Activated T-cell treated with anti-CD3 and anti-CD28 coated beads, Interleukin-2, amount 50 U/mL, for 4 hours (primary cell): Measurements from ENCODE around the gene ISYNA1. TPM values are rescaled to one million over a fixed set of nuclear protein-coding genes. Genes with fewer than 3 reads are reported as not detected.

Source experiments
- ATAC-seq, 2 donors: fragments of 200-7000 bp; cut with Tn5 transposase; one replicate each; pipeline ENCODE4 v1.10.0; 2021
- DNase-seq: peaks from one replicate; pipeline ENCODE4 v3.0.0-alpha.2; 2020
- H3K27me3 Mint-ChIP-seq: one replicate; pipeline ENCODE4 v1.8.0; 2021; ENCODE audit warnings: low read depth, mixed read lengths
- H3K36me3 Mint-ChIP-seq: one replicate; pipeline ENCODE4 v1.8.0; 2022; ENCODE audit warnings: mixed read lengths; ENCODE audit not compliant: insufficient read depth
- H3K4me1 Mint-ChIP-seq: one replicate; pipeline ENCODE4 v1.8.0; 2021; ENCODE audit warnings: low read depth, mixed read lengths
- H3K4me3 Mint-ChIP-seq: one replicate; pipeline ENCODE4 v1.8.0; 2021; ENCODE audit warnings: mild to moderate bottlenecking, moderate library complexity, mixed read lengths
- H3K9me3 Mint-ChIP-seq: one replicate; pipeline ENCODE4 v1.8.0; 2021; ENCODE audit warnings: mixed read lengths
- total RNA-seq, 3 donors: library from RNA; stranded (reverse); gene quantifications; one replicate each; pipeline ENCODE4 v1.2.1, GENCODE V29; 2021

Gene ISYNA1
- total RNA-seq, 3 donors from 2014 or later, result 10.2 to 16.6 (median 14.4) TPM

DNA sequence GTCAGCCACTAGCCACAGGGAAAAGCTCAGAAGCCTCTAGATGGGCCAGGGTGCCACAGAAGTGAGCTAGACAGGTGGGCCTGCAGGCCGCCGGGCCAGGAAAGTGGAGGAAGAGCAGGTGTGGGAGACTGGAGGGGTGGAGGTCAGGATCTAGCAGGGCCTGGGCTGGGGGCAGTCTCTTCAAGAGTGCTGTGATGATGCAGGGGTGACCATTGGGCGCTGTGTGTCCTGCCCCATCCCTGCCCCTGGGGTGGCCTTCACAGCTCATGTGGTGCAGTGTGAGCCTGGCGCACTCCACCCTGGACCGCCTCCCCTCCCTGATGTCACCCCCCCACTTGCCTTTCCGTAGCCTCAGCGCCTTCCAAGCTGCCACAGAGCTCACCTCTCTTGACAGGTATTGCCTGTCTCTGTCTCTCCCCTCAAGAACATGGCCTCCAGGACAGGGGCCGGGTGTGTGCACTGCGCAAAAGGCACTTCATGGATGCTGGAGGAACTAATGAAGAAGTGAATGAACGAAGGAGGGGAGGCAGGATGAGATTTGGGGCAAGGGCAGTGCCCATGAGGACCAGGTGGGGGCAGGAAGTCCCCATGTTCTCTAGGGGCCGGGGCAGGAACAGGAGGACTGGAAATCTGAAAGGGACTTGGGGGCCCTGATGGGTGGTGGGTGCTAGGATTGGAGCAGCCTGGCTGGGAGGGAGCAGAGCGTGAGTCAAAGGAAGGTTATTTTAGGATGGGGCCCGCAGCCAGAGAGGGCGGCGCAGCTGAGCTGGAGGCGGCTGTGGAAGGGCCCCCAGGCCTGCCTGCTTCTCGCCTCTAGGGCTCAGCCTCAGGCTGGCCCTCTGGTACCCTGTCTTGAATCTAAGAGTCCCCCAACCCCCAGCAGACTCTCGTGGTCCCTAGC, 12.2 kb downstream of the ISYNA1 start:
- Mint-ChIP-seq H3K4me3 (no peak overlapping the region), H3K36me3 (no peaks in the 10 kb centered on the region), H3K9me3 (no peaks in the 10 kb centered on the region), H3K4me1 (peaks cover 57% of the 10 kb centered on the region), H3K27me3 (no peaks in the 10 kb centered on the region)
- ATAC-seq (no peak), DNase-seq (no peak)

DNA sequence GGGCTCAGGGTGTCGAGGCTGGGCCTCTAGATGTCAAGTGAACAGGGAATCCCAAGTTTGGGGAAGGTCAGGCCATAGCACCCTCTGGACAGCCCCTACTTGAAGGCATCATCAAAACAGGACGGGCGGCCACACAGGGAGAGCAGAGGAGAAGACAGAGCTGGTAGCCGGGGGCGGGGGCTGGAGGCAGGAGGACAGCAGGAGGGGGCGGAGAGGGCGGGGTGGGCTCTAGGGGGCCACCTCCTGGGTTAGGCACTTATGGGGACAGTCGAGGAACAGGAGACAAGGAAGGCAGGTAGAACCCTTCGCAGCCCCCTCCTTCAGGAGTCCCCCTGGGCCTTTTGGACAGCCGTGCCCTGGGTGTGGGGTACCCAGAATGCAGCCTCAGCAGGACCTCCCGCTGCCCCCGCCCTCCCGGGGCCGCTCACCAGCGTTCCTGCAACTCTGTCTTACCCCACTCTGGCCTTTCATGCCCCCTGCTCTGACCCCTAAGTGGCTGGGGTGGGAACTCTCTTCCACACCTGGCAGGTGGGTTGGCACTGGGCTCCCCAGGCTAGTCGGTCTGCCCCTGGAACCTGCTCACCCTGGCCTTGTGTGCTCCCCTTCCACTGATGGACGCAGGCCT, 12.9 kb downstream of the ISYNA1 start:
- no peak for DNase-seq
- H3K4me1 Mint-ChIP-seq, result peaks cover 58% of the 10 kb centered on the region

DNA sequence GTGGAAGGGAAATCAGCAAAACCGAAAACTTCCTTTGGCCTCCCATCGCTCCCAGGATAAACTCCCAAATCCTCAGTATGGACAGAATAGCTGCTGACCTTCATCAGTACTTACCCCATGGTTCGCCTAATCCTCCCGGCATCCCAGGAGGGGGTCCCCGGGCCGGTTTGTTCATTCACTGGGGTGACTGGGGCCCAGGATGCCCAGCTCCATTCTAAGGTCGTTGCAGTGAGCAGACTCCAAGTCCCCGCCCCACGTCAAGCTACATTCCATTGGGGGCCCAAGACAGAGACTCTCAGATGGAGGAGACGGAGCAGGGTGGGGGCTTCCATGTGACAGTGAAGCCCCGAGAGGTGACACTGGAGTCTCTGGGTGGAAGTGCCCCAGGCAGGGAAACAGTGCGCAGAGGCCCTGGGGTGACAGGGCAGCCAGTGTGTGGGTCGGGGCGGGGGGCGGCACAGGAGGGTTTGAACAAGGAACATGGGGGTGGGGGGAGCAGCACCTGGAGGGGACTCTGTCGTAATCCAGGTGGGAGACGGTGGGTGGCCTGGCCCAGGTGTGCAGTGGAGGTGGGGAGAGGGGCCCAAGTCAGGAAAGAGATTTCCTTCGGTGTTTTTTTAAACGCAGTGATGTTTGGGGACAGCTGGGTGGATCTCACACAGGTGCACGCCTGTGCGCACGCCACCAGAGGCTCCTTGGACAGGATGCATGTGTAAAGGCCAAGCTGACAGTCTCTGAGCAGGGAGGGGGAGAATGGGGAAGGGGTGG, 13.6 kb downstream of the ISYNA1 start:
- no peak overlapping the region for H3K4me3 Mint-ChIP-seq

More for the DNA sequence above, 12.9 kb downstream of the ISYNA1 start:
- Mint-ChIP-seq H3K4me3 (no peak overlapping the region), H3K27me3 (no peaks in the 10 kb centered on the region), H3K9me3 (no peaks in the 10 kb centered on the region), H3K36me3 (no peaks in the 10 kb centered on the region)
- ATAC-seq, result no peak

DNA sequence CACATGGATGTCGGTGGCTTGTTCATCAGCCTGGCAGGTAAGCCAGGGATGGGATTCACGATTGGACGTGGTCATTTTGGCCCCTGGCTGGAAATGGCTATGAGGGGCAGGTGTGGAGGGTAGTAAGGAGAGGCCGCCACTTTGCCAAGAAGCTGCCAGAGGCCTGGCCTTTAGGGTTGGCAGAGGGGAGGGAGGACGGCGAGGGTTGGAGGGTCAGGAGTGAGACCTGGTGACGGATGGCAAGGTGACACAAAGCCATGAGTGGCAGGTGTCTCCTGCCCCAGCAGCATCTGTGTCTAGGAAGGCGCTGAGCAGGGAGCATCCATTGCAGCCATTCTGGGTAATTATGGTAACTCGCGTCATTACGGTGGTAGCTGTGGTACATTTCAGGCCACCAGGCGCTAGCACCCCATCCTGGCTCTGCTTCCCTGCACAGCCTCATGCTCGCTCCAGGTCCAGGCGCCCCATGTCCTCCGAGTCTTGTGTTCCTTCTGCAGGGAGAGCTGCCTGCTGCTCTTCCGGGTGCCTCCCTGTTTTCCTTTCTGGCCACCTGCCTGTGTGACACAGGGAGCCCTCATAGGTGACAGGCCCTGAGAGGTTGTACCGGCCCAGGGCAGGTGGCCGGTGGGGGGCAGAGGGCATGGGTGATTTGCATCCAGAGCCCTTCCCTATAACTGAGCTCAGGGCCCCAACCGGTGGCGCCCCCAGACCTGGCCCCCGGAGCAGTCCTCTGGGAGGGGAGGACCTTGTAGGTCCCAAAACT, 14.5 kb downstream of the ISYNA1 start:
- H3K9me3 Mint-ChIP-seq, result no peaks in the 10 kb centered on the region
- no peak overlapping the region for H3K4me3 Mint-ChIP-seq
- no peak for DNase-seq
- ATAC-seq, result no peak
- no peaks in the 10 kb centered on the region for H3K27me3 Mint-ChIP-seq
- H3K4me1 Mint-ChIP-seq, result peaks cover 59% of the 10 kb centered on the region
- no peaks in the 10 kb centered on the region for H3K36me3 Mint-ChIP-seq

More for the DNA sequence above, 13.6 kb downstream of the ISYNA1 start:
- DNase-seq (no peak), ATAC-seq (no peak)
- Mint-ChIP-seq H3K9me3 (no peaks in the 10 kb centered on the region), H3K4me1 (peaks cover 54% of the 10 kb centered on the region), H3K27me3 (no peaks in the 10 kb centered on the region), H3K36me3 (no peaks in the 10 kb centered on the region)

- Mint-ChIP-seq H3K9me3 (no peaks in the 10 kb centered on the region), H3K4me3 (peak overlapping the region; percentile 91), H3K4me1 (peaks cover 64% of the 10 kb centered on the region), H3K36me3 (no peaks in the 10 kb centered on the region), H3K27me3 (no peaks in the 10 kb centered on the region)
- no peak for ATAC-seq
- DNase-seq, result no peak
Measured at GRCh38 chr19:18422530-18423191, 15.3 kb downstream of the ISYNA1 start.

GRCh38 chr19:18421371-18421959, 16.5 kb downstream of the ISYNA1 start:
- Mint-ChIP-seq H3K4me3 (peak overlapping the region; percentile 91), H3K4me1 (peaks cover 72% of the 10 kb centered on the region), H3K27me3 (peaks cover 3% of the 10 kb centered on the region), H3K9me3 (no peaks in the 10 kb centered on the region), H3K36me3 (no peaks in the 10 kb centered on the region)
- DNase-seq (no peak), ATAC-seq (no peak)

DNA sequence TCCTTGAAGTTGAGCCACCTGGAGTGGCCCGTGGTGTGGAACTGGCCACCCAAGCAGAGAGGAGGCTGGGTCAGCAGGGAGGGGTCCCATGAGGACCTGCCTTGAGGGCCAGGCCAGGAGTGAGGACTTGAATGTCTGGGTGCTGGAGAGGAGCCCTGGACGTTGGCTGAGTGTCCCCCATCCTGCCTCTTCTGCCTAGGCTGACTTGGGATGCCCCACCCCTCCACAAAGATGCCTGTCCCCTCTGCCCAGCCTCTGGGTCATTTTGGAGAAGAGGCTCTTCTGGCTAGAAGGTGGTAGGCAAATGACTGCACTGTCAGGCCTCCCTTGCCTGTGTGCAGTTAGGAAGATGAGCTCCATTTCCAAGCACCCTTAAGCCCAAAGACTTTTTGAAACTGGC, 17.0 kb downstream of the ISYNA1 start:
- peak overlapping the region; percentile 91 for H3K4me3 Mint-ChIP-seq
- H3K27me3 Mint-ChIP-seq, result peaks cover 7% of the 10 kb centered on the region
- no peak for ATAC-seq
- H3K9me3 Mint-ChIP-seq, result no peaks in the 10 kb centered on the region
- no peaks in the 10 kb centered on the region for H3K36me3 Mint-ChIP-seq
- peaks cover 74% of the 10 kb centered on the region for H3K4me1 Mint-ChIP-seq
- no peak for DNase-seq

- ATAC-seq (peak; percentile 32 to 40), DNase-seq (no peak)
- peaks cover 72% of the 10 kb centered on the region for H3K4me1 Mint-ChIP-seq
- H3K4me3 Mint-ChIP-seq, result peak overlapping the region; percentile 91
- peaks cover 10% of the 10 kb centered on the region for H3K27me3 Mint-ChIP-seq
- H3K9me3 Mint-ChIP-seq, result no peaks in the 10 kb centered on the region
- no peaks in the 10 kb centered on the region for H3K36me3 Mint-ChIP-seq
Measured at GRCh38 chr19:18419699-18420460, 18.1 kb downstream of the ISYNA1 start.

DNA sequence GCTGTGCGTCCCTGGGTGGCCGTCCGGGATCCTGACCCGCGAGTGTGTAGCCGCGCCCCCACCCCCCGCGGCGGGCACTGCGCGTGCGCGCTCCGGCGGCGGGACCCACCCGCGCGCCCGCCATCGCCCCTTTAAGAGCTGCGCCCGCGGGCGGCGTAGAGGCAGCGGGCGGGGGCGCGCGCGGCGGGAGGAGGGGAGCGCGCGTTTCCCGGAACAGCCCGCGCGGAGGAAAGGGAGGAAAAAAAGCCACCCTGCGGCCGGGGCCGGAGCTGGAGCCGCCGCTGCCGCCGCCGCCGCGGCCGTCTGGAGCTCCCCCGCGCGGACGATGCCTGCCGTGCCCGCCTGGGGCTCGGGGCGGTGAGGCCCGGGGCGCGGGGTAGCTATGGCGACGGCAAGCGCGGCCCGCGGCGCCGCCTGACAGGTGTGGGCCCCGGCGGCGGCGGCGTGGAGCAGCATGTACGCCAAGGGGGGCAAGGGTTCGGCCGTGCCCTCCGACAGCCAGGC, 18.7 kb downstream of the ISYNA1 start, which contains the start of gene SSBP4:
Gene SSBP4 (plus strand): TSS at position 204 of the 504 bp plus-strand sequence. CDS start 251 bp downstream, at position 455.
- H3K36me3 Mint-ChIP-seq, result no peaks in the 10 kb centered on the region
- H3K27me3 Mint-ChIP-seq, result peaks cover 14% of the 10 kb centered on the region
- DNase-seq (peak; percentile 54), ATAC-seq (peak; percentile 67)
- peaks cover 72% of the 10 kb centered on the region for H3K4me1 Mint-ChIP-seq
- H3K4me3 Mint-ChIP-seq, result peak within 1 kb of the TSS; percentile 91
- no peaks in the 10 kb centered on the region for H3K9me3 Mint-ChIP-seq

DNA sequence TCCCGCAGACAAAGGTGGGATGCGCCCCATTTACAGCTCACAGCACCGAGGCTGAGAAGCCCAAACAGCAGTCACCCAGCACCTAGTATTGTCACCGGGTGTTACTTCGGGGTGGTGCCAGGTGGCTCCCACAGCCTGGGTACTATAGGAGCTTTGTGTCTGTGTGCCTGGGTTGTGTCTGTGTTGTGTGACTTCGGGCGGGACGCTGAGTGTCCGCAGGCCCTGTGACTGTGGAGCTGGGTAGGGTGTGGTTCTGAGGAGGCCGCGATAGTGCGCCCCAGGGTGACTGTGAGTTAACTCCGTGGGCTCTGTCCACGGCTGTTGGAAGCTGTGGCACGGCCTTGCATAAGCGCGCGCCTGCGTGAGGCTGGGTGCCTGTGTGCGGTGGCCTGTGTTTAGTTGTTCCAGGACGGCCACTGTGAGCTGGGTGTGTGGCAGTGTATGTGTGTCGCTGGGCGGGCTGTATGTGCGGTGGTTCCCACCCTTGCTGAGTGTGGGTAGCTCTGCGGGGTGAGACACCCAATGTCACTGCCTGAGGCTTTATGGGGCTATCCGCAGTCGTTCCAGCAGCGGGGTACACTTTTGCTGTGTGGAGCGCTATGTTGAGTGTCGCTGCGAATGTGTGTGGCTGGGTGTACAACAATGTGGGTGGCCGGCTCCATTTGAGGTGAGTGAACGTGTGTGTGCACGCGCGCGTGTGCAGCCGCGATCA, 19.3 kb downstream of the ISYNA1 start:
- Mint-ChIP-seq H3K9me3 (no peaks in the 10 kb centered on the region), H3K4me1 (peaks cover 70% of the 10 kb centered on the region), H3K27me3 (peaks cover 16% of the 10 kb centered on the region), H3K4me3 (peak overlapping the region; percentile 78), H3K36me3 (no peaks in the 10 kb centered on the region)
- DNase-seq (no peak), ATAC-seq (peak; percentile 25 to 27)

- ATAC-seq (no peak), DNase-seq (no peak)
- no peaks in the 10 kb centered on the region for H3K9me3 Mint-ChIP-seq
- no peaks in the 10 kb centered on the region for H3K36me3 Mint-ChIP-seq
- peak overlapping the region; percentile 78 for H3K4me3 Mint-ChIP-seq
- peaks cover 64% of the 10 kb centered on the region for H3K4me1 Mint-ChIP-seq
- peaks cover 16% of the 10 kb centered on the region for H3K27me3 Mint-ChIP-seq
Measured at GRCh38 chr19:18418029-18418482, 19.9 kb downstream of the ISYNA1 start.
